ENCODE data around the gene CHAMP1. TPM values are rescaled to one million over a fixed set of nuclear protein-coding genes. Genes with fewer than 3 reads are reported as not detected.

CHAMP1 gene
- total and polyA plus RNA-seq, 2 experiments from 2014 or later, result 26.9 to 33.5 TPM

- in situ Hi-C loops (cut with MboI), result no loop called here
- Histone ChIP-seq H3K27me3 (replicated peaks; ENCODE audit: insufficient read depth) (no peaks in the 10 kb centered on the region), H3K4me3 (no peak overlapping the region), H4K20me1 (ENCODE audit: insufficient read depth) (no peaks in the 10 kb centered on the region), H3K79me2 (ENCODE audit: insufficient read depth) (peaks cover 80% of the 10 kb centered on the region), H3K36me3 (ENCODE audit: low read depth) (peaks cover 39% of the 10 kb centered on the region), H3K9ac (no peak overlapping the region), H3F3A (ENCODE audit: insufficient read depth) (peaks cover 25% of the 10 kb centered on the region; the same call in 1 of the 2 replicates), H3K4me1 (ENCODE audit: insufficient read depth) (peaks cover 19% of the 10 kb centered on the region), H3K9me2 (ENCODE audit: insufficient read depth) (no peaks in the 10 kb centered on the region), H3K9me3 (ENCODE audit: low read depth) (no peaks in the 10 kb centered on the region), H3K4me2 (ENCODE audit: unreplicated experiment) (no peak overlapping the region), H2AFZ (no peak overlapping the region), H3K27ac (no peak overlapping the region)
- TF ChIP-seq EZH2 (IDR thresholded peaks at IDR 0.05; ENCODE audit: insufficient read depth, poor library complexity, severe bottlenecking), result no peak
- TF ChIP-seq EZH2phosphoT487 (IDR thresholded peaks at IDR 0.05; ENCODE audit: insufficient read depth, low read depth), result no peak
- WGBS, 2 experiments (ENCODE audit: low coverage in 1 of 2, low lambda C conversion rate in 2 of 2, missing lambda C conversion rate in 2 of 2), result 85 to 91% methylated on average over 8 of the region's 8 CpGs
- no peak for DNase-seq
Measured at GRCh38 chr13:114288157-114288591, 26.1 kb upstream of the CHAMP1 start.

GRCh38 chr13:114296448-114296847 lies 17.9 kb upstream of the CHAMP1 start:
- Histone ChIP-seq H3K27ac (no peak overlapping the region), H3K79me2 (ENCODE audit: insufficient read depth) (peaks cover 52% of the 10 kb centered on the region), H3K9me3 (ENCODE audit: low read depth) (no peaks in the 10 kb centered on the region), H3K9me2 (ENCODE audit: insufficient read depth) (no peaks in the 10 kb centered on the region), H3F3A (ENCODE audit: insufficient read depth) (peaks cover 52% of the 10 kb centered on the region), H3K27me3 (replicated peaks; ENCODE audit: insufficient read depth) (no peaks in the 10 kb centered on the region), H2AFZ (no peak overlapping the region), H3K9ac (no peak overlapping the region), H4K20me1 (ENCODE audit: insufficient read depth) (no peaks in the 10 kb centered on the region), H3K4me2 (ENCODE audit: unreplicated experiment) (no peak overlapping the region), H3K36me3 (ENCODE audit: low read depth) (peaks cover 27% of the 10 kb centered on the region), H3K4me3 (no peak overlapping the region), H3K4me1 (ENCODE audit: insufficient read depth) (peaks cover 23% of the 10 kb centered on the region)
- WGBS, 2 experiments (ENCODE audit: low coverage in 1 of 2, low lambda C conversion rate in 2 of 2, missing lambda C conversion rate in 2 of 2), result 94 to 96% methylated on average over 10 of the region's 10 CpGs
- TF ChIP-seq EZH2phosphoT487 (IDR thresholded peaks at IDR 0.05; ENCODE audit: insufficient read depth, low read depth), result no peak
- no peak for TF ChIP-seq EZH2 (IDR thresholded peaks at IDR 0.05; ENCODE audit: insufficient read depth, poor library complexity, severe bottlenecking)
- no peak for DNase-seq
- in situ Hi-C loops (cut with MboI), result no loop called here

DNA sequence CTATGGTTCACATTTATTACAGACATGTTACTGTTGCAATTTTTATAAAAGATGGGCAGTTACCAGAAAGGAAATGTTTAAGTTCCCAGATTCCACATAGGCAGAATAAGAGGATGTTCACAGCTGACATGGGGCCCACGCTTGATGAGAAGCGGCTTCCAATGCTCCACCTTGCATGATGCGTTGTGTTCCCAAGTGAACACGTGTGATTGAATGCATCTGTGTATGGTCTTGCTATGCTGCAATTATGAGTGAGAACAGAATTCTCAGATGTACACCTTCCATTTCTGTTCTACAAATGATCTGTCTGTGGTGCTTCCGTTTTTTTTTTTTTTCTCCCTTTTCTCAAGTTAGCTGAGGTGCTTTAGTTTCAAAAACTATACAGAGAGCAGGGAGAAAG lies 17.4 kb upstream of the CHAMP1 start:
- Histone ChIP-seq H3K4me2 (ENCODE audit: unreplicated experiment) (no peak overlapping the region), H3K4me1 (ENCODE audit: insufficient read depth) (peaks cover 23% of the 10 kb centered on the region), H3K36me3 (ENCODE audit: low read depth) (peaks cover 23% of the 10 kb centered on the region), H3K27ac (no peak overlapping the region), H3K27me3 (replicated peaks; ENCODE audit: insufficient read depth) (no peaks in the 10 kb centered on the region), H3F3A (ENCODE audit: insufficient read depth) (peaks cover 48% of the 10 kb centered on the region), H2AFZ (no peak overlapping the region), H3K4me3 (no peak overlapping the region), H4K20me1 (ENCODE audit: insufficient read depth) (no peaks in the 10 kb centered on the region), H3K9ac (no peak overlapping the region), H3K9me3 (ENCODE audit: low read depth) (no peaks in the 10 kb centered on the region), H3K9me2 (ENCODE audit: insufficient read depth) (no peaks in the 10 kb centered on the region), H3K79me2 (ENCODE audit: insufficient read depth) (peaks cover 52% of the 10 kb centered on the region)
- in situ Hi-C loops (cut with MboI), result no loop called here
- no peak for DNase-seq
- TF ChIP-seq EZH2 (IDR thresholded peaks at IDR 0.05; ENCODE audit: insufficient read depth, poor library complexity, severe bottlenecking), result no peak
- TF ChIP-seq EZH2phosphoT487 (IDR thresholded peaks at IDR 0.05; ENCODE audit: insufficient read depth, low read depth), result no peak
- 95 to 96% methylated on average over 5 of the region's 5 CpGs for WGBS, 2 experiments (ENCODE audit: low coverage in 1 of 2, low lambda C conversion rate in 2 of 2, missing lambda C conversion rate in 2 of 2)

- Histone ChIP-seq H3K9me3 (ENCODE audit: low read depth) (no peaks in the 10 kb centered on the region), H2AFZ (no peak overlapping the region), H3K36me3 (ENCODE audit: low read depth) (peaks cover 26% of the 10 kb centered on the region), H3F3A (ENCODE audit: insufficient read depth) (peaks cover 28% of the 10 kb centered on the region), H3K79me2 (ENCODE audit: insufficient read depth) (peaks cover 51% of the 10 kb centered on the region), H3K27me3 (replicated peaks; ENCODE audit: insufficient read depth) (no peaks in the 10 kb centered on the region), H3K4me1 (ENCODE audit: insufficient read depth) (peaks cover 17% of the 10 kb centered on the region), H3K4me2 (ENCODE audit: unreplicated experiment) (no peak overlapping the region), H3K9me2 (ENCODE audit: insufficient read depth) (no peaks in the 10 kb centered on the region), H4K20me1 (ENCODE audit: insufficient read depth) (no peaks in the 10 kb centered on the region), H3K27ac (no peak overlapping the region), H3K9ac (no peak overlapping the region), H3K4me3 (no peak overlapping the region)
- DNase-seq, result no peak
- in situ Hi-C loops (cut with MboI), result no loop called here
- TF ChIP-seq EZH2phosphoT487 (IDR thresholded peaks at IDR 0.05; ENCODE audit: insufficient read depth, low read depth) (no peak), EZH2 (IDR thresholded peaks at IDR 0.05; ENCODE audit: insufficient read depth, poor library complexity, severe bottlenecking) (no peak)
- WGBS, 2 experiments (ENCODE audit: low coverage in 1 of 2, low lambda C conversion rate in 2 of 2, missing lambda C conversion rate in 2 of 2), result 83 to 85% methylated on average over 12 of the region's 12 CpGs
Measured at GRCh38 chr13:114298866-114299265, 15.4 kb upstream of the CHAMP1 start.
